Measurements from ENCODE around the gene ZSCAN16.

GRCh38 chr6:28134716-28135115 lies 10.3 kb downstream of the ZSCAN16 start:
- TF ChIP-seq CTCF (IDR thresholded peaks at IDR 0.05) (no peak), EP300 (IDR thresholded peaks at IDR 0.05; ENCODE audit: low read depth) (no peak), POLR2AphosphoS5 (IDR thresholded peaks at IDR 0.05) (no peak), POLR2A (IDR thresholded peaks at IDR 0.05) (no peak)
